HG03196 (cell line): ENCODE results near the gene ZNF438.

Source experiments
- ATAC-seq: cut with Tn5 transposase; IDR thresholded peaks from one replicate; pipeline ENCODE4 v1.9.1; 2021; ENCODE audit not compliant: unreplicated experiment

The ZNF438 gene

DNA sequence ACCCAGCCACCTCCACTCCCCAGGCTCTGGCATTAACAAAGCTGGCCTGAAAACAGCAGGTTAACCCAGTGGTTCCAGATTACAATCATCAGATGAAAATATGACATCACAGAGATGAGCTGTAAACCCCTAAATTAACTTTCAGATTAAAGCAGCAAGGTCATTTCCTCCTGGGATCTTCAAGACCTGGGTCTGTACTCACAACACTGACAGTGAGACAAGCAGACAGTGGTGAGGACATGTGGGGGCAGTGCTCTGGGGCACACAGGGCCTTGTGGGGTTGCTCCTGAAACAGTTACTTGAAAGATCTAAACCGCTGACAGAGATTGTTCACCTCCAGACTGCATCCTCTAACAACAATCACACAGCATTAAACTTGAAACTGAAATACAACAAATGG, 134.1 kb downstream of the ZNF438 start:
- no peak for ATAC-seq

DNA sequence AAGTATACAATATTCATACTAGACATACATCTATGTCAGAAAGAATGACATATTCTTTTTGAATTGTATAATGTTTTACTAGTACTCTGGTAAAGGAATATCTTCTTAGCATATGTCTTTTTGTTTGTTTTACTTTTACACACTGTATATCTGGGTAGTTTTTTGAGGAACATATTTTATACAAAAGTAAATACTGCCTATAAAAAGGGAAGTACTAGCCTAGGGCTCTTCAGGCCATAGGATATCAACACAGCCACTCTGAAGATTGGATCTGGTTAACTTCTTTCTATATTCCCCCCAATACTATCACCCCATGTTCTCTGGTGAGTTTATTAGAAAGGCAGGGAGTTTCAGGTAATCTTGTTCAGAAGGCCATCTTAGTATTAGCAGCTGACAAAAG, 134.6 kb downstream of the ZNF438 start:
- ATAC-seq = no peak

DNA sequence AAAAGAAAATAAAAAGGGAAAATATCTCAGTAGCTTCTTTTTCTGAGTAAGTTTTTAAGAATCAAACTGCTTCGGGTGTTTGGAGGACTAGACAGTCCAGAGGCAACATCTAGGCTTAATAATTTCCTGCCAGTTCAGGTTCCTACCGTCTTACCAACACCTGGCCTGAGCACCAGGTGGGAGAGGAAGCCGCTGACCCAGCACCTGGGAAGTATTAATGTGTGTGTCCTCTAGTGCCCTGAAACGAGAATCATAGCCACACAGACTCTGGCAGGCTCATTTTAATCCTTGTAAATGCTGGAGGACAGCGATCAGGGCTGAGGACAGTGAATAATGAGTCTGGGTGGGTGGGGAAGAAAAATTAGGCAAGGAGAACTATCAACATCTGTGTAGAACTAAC, 137.4 kb downstream of the ZNF438 start:
- no peak for ATAC-seq

DNA sequence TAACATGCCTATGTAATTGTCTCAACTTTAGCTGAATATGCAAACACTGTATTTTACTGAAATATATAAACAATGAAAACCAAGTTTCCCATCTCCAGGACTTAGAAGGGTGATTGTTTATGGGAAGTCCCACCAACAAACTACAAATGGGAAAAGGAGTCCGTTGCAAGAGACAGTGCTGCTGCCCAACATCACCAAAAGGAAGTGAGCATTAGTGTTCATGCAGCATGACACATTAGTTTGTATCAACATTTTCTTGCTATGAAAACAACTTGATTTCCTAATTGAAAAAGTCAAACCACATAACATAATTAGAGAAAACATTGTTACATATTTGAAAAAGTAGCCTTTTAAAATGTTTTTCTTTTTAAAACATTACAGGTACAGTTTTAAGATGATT, 138.5 kb downstream of the ZNF438 start:
- ATAC-seq = no peak

DNA sequence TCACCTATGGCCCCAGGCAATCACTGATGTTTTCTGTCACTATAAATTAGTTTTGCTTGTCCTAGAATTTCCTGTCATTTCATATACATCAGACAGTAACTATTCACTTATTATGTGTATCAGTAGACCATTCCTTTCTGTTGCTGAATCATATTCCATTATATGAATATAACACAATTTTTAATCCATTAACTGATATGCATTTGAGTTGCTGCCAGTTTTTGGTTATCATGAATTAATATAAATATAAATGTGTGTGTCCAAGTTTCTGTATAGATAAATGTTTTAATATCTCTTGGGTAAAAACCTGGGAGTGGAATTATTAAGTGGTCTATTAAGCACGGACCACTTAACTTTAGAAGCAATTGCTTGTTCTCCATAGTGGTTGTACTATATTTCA, 143.8 kb downstream of the ZNF438 start:
- no peak for ATAC-seq

DNA sequence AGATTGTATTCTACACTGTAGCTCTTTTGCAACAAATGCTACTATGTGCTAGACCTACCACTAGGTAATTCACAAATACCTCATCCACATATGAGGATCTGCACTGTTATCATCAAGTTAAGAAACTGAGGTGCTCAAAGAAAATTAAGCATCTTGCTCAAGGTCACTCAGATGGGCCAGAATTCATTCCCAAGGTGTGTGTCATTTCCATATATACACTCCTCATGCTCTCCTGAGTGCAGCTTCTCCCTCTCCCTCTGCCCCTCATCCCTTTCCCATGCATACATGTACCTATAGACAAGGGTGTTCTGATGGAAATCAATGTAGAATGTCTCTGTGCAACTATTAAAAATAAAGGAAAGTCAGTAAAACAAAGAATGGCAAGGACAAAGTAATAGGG, 146.2 kb downstream of the ZNF438 start:
- ATAC-seq = no peak

DNA sequence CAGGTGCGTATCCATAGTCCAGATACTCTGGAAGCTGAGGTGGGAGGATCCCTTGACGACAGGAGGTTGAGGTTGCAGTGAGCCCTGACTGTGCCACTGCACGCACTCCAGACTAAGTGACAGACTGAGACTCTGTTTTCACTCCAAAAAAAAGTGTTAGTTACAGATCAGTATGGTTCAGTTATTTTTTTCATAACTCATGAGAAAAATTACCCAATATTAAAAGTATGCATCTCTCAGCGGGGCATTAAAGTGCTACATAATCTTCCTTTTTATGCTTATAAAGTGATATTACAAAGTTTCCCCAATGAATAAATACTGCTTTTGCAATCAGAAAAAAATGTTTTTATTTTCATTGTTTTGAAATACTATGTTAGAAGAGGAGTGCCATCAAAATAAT, 147.9 kb downstream of the ZNF438 start:
- ATAC-seq = no peak

DNA sequence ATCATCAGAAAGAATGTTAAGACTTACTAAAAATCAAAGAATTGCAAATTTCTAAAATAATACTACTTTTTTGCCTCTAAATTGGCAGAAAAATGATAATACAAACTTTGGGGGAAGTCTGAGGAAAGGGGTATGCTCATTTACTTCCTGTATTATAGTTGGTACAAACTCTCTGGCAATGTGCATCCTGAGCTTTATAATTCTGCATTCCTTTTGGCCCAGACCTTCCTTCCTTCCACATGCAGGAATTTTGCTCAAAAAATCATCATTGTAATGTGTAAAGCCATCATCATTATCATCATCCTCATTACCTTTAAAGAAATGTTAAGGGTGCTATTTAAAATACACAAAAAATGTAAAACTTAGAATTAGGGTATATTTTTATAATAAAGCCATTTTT, 148.5 kb downstream of the ZNF438 start:
- ATAC-seq = no peak

DNA sequence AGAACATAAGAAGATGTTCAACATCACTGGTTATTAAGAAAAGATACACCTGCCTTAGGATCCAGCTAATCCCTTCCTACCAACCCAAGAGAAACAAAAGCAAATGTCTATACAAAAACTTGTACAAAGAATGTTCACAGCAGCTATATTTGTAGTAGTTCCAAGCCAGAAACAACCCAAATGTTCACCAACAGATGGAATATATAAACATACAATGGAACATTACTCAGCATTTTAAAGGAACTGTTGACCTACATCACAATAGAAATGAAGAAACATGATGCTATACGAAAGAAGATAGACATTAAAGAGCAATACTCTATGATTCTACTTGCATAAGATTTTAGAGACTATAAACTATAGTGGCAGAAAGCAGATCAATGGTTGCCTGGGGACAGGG, 149.4 kb downstream of the ZNF438 start:
- no peak for ATAC-seq

DNA sequence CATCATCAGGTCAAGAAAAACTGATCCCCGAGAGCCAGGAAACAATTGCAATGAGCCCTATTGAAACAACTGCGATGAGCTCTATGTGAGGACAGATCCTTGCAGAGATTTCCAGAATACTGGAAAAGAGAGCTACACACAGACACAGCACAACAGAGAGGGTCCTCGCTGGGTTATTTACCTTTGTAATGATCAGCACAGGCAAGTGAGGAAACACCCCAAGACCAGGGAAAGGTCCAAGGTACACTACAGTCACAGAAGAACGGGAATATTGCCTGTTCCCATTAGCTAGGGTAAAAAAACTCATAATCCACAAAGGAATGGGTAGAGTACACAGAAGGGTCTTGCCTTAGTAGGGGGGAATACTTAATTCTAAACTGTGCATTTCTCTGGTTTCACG, 152.7 kb downstream of the ZNF438 start:
- ATAC-seq = no peak

DNA sequence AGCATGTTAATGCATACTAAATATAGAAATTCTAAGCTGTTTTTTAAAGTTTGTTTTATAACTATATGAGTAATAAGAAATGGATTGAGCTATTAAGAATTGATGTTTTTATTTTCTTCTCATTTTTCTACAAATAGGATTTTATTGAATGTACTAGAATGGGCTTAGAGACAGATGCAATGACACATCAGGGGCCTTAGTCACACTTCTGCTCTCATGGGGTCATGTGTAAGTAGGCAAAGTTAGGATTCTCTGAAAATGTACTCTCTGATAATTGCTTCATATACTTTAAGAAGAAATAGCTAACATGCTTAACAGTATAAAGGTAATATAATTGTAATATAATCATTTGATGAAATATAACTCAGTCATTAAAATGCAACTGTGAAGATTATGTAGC, 154.6 kb downstream of the ZNF438 start:
- no peak for ATAC-seq

DNA sequence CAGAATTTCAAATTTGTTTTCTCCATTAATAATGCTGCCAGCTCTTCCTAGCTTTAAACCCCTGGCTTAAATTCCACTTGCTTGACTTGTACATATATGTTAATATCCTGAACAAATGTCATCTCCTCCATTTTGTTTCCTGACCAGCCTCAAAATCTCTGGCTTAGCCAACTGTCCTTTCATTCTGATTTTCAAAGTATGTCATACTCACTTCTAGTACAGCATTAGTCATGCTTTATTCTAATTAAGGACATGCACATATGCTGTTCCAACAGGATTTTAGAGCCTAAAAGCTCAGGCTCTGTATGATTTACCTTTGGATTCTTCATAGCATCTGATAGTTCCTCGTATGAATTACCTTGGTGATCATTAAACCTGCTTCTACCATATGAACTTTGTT, 158.3 kb downstream of the ZNF438 start:
- no peak for ATAC-seq

DNA sequence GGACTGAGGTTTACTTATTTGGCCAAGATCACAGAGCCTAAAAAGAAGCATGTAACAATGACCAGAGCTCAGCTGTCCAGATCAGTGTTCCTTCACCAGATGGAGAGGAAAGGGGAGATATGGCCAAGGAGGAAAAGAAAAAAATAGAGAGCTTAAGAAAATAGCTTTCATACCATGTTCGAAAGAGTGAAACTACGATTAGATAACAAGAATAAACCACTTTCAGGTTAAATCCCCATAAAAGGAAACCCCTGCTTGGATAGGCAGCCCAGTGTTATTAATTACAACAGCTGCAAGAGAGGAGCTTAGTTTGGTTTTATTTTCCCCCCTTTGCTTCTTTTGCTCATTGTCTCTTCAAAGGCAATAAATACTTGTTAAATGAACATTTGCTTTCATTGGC, 160.8 kb downstream of the ZNF438 start:
- no peak for ATAC-seq

DNA sequence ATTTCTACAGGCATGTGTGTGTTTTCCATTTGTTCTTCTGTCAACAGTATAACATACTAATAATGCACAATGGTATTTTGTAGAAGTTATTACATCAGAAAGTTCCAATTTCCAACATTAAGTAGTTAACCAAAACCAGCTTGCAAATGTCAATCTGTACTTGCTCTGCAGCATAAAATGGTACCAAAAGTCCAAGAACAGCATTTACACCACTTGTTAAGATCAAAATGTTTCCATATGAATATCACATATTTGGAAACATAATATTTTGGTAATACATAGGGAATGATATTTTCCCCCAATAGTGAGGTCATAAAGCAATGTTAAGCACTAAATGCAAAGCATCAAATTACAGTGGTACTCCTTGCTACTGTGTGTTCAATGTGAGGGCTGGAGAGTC, 162.1 kb downstream of the ZNF438 start:
- ATAC-seq = no peak

DNA sequence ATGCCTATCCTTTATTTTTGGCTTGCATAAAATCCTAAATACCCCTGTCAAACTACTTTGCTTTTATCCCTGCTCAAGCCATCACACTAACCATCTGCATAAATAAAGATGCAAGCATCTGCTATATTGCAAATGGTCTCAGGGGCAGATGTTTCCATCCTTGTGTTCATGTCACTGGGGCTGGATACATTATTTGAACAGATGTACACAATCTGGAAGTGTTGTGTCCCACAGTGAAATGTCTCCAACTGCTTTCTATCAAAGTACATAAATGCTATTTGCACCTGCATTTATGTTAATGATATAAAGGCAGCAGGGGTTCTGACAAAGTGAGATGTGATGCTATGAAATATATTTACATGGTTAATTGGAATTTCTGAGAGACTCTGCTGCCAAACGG, 163.1 kb downstream of the ZNF438 start:
- ATAC-seq = no peak

DNA sequence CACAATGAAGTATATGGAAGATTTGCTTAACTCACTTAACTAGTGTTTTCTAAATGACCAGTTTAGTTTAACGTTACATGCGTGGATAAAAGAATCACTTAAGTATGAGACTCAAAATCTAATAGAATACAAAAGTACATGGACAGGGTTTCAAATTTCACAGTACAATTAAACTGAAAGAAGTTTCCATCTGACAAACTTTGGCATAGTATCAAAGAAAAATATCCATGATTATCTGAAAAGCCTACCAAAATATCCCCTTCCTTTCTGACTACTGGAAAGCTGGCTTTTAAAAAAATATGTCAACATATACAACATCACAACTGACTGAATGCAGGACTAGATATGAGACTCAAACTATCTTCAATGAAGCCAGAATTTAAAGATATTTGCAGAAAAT, 164.8 kb downstream of the ZNF438 start:
- ATAC-seq = no peak

DNA sequence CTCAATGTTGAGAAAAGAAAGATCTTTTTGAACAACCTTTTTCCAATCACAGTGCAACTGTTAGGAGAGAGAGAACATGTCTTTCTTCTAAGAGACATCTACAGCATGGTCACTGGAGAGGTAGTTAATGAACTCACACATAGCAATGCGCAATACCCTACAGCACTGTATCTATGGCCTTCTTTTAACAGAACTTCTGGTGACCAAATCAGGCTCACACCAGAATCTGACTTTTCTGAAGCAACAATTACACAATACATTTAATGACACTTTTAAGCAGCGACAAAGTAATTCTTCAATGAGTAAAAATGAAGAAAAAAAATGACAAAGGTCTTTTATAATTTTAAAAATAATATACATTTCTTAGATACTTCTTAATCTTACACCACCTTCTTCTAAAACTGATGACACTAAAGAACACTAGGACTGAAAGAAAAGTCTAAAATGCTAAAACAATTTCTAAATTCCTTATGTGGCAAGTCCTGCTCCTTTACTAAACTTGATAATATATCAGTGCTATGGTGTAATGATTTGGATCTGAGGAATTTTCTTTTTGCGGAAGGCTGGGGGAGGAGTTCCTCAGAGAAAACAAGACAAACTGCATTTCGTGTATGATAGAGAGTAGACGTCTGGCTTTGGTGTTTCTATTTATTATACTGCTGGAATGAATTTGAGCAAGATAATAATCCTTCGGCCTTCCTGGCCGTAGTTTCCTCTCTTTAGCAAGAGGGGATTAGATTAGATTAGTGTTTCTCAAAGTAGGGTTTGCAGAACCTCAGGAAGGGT, 166.3 kb downstream of the ZNF438 start:
- no peak for ATAC-seq

DNA sequence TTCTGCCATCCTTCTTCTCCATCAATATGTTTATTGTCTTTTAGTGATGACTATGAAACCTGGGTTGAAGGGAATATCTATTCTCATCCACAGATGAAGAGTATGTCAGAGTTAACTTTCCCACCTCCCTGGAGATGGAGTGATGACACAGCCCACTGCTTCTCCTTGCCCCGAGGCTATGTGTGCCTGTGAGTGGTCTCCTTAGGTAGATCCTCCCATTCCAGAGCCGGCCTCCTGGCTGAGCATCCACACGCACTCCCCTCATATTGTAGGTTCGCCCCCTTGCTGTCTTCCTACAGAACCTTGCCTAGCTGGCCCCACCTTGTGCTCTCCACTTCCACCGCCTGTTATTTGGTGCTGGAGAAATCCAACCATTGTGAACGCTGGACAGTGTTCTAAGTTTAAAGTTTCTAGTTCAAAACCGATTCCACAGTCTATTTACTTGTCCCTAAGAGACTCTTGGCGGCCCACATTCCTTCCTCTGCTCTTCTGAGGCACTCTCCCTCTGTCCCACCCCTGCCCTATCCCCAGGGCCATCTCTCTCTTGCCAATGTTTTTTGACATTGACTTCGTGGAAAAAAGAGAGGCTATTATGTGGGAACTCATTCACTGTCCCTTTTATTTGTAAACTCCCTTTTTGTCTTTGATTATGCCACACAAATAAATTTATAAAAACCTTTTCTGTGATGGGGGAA, 168.0 kb downstream of the ZNF438 start:
- no peak for ATAC-seq

DNA sequence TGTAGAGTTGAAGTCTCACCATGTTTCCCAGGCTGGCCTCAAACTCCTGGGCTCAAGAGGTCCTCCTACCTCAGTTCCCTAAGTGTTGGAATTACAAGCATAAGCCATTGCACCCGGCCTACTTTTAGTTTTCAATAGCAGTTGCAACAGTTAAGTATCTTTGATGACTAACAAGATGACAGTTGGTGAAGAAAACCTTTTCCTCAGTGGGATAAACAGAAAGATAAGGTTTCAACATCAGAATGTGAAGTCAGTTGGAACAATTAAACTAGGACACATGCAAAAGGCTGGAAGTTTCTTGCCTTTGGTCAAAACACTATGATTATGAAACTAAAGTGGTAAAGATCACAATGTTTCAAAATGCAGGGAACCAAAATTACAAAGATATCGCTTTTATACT, 169.2 kb downstream of the ZNF438 start:
- ATAC-seq = no peak

DNA sequence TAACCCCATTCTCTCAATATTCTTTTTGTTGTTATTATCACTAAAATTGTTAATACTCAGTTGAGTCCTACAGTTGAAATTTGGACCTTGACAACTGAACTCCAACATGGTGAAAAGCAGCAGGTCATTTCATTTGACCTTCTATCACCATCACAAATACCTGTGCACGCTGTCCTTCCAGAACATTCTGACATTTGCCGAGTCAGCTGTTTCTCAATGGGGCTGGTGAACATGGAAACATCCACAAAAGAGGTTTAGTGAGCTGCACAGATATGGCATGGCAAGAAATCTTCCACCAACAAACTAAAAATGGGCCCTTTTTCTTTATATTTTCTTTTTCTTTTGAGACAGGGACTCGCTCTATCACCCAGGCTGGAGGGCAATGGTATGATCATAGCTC, 169.7 kb downstream of the ZNF438 start:
- ATAC-seq = no peak

DNA sequence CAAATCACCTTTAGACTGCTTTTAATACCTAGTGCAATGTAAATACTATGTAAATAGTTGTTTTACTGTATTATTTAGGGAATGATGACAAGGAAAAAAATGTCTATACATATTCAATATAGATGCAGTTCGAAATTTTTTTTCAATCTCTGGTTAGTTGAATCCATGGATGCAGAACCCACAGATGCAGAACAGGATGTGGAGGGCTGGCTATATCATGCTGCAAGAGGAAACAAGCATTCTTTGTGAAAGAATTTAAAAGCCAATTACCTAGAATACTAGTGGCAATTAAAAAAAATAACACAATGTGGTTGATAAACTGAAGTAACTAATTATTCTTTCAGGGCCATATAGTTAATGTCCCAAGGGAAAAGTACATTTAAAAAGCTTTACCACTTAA, 170.4 kb downstream of the ZNF438 start:
- no peak for ATAC-seq

DNA sequence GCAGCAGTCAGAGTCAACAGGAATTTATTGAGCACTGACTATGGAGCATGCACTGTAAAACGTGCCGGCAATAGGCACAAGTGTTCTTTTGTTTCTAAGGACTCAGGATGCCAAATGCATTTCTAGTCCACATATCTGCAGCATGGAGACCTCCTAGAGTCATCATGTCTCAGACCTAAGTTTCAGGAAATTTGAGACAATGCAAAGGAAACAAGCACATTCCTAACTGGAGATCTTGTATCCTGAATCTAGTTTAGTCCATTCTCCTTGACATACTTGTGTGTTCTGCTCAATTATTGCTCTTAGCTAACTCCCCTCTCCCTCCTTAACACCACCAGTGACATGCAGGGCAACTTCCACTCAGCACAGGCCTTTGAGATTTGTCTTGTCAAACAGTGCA, 173.2 kb downstream of the ZNF438 start:
- ATAC-seq = no peak

DNA sequence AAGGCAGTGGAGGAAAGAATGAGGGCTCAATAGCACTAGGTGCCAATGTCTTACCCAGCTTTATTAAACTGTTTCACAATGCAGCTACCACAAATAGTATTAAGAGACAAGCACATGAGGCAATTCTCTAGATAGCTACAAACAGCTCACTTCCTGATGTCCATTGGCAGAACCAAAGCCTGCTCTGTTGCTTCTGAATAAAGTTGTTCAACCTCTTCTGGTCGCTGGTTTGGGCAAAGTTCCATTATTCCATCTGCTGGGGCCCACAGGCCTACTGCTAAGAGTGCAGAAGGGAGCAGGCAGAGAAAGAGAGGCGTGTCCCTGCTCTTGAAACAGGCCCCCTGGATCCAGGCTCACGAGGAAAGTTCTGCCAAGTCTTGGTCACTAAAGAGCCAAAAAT, 173.9 kb downstream of the ZNF438 start:
- ATAC-seq = no peak
